ENCODE results near the gene PPM1N.

DNA sequence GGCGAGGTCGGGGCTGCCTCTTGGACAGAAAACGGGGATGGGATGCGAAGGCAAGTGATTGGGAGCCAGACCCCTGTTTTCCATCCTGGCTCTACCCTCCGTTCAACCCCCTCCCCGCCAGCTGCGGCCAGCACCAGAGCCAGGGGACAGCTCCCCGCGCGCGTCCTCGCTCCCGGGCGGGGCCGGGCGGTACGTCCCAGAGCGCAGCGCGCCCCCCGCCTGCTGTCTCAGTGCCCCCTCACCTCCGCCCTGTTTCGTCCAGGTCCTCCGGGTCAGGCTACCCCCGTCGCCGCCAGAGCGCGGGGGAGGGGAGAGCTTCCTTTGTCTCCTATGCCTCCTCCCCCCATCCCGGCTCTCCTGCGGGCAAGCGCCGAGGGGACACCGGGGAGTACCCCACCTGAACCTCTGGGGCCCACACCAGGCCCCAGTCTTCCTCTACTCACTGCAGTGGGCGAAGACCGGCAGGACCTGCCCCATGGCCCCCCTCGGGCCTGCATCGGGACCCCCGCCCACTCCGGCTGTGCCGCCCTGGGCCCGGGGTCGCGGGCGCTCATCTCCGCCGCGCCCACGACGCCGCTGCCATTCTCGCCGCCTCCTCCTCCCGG, 1.8 kb upstream of the PPM1N start:
- TF ChIP-seq POLR2A (IDR thresholded peaks at IDR 0.05; ENCODE audit: low read length) (no peak), BHLHE40 (IDR thresholded peaks at IDR 0.05; ENCODE audit: low read depth, low read length) (no peak)
- TF ChIP-seq, protein P1, sequence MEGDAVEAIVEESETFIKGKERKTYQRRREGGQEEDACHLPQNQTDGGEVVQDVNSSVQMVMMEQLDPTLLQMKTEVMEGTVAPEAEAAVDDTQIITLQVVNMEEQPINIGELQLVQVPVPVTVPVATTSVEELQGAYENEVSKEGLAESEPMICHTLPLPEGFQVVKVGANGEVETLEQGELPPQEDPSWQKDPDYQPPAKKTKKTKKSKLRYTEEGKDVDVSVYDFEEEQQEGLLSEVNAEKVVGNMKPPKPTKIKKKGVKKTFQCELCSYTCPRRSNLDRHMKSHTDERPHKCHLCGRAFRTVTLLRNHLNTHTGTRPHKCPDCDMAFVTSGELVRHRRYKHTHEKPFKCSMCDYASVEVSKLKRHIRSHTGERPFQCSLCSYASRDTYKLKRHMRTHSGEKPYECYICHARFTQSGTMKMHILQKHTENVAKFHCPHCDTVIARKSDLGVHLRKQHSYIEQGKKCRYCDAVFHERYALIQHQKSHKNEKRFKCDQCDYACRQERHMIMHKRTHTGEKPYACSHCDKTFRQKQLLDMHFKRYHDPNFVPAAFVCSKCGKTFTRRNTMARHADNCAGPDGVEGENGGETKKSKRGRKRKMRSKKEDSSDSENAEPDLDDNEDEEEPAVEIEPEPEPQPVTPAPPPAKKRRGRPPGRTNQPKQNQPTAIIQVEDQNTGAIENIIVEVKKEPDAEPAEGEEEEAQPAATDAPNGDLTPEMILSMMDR (IDR thresholded peaks at IDR 0.05), result no peak
